Stimulated activated CD8-positive, alpha-beta memory T cell treated with anti-CD3 and anti-CD28 coated beads, Interleukin-7, amount 100 ng/mL, for 48 hours (primary cell): ENCODE measurements around the gene ARHGEF4.
"Not testable (repeated sequence)": the region's sequence is repeated elsewhere in the genome, so short reads cannot be mapped to it uniquely, and the experiment has no call there.

Source experiments
- DNase-seq, 2 donors: peaks; one replicate each; pipeline ENCODE4 v3.0.0-alpha.2; 2020; ENCODE audit warnings: low read depth in 1 of 2; ENCODE audit errors: extremely low read depth in 1 of 2

The ARHGEF4 gene

DNA sequence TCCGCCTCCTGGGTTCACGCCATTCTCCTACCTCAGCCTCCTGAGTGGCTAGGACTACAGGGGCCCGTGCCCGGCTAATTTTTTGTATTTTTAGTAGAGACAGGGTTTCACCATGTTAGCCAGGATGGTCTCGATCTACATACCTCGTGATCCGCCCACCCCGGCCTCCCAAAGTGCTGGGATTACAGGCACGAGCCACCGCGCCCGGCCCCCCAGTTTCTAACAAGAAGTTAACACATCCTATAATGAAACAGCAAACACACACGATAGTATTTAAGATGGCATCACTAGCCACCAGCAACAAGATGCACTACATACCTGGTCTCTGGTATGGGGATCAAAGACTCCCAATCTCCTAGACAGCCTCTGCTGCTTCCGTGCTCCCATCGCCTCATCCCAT lies 238.9 kb downstream of the ARHGEF4 start:
- not testable (repeated sequence) for DNase-seq

DNA sequence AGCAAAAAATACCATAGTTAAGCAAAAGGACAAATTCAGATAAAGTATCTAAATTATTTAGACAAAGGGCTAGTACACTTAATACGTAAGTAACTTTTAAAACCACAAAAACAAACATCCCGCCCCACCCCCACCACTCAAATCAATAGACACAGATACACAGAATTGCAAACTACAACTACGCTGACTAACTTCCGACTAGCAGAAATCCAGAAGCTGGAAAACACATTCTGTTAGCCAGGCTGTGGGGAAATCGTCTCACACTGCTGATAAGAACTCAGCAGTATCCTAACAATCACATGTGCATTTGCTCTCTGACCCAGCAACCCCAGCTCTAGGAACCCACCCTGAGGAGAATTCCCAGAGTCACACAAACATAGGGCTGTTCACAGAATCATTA lies 240.0 kb downstream of the ARHGEF4 start:
- DNase-seq, result no peak

GRCh38 chr2:131077182-131077846 lies 240.6 kb downstream of the ARHGEF4 start:
- DNase-seq, result no peak

- DNase-seq, result no peak
Measured at GRCh38 chr2:131077966-131078365, 241.3 kb downstream of the ARHGEF4 start.

- DNase-seq, result not testable (repeated sequence)
Measured at GRCh38 chr2:131079931-131080330, 243.2 kb downstream of the ARHGEF4 start.

GRCh38 chr2:131081190-131081589 lies 244.5 kb downstream of the ARHGEF4 start:
- DNase-seq, result no peak

GRCh38 chr2:131085646-131086045 lies 248.9 kb downstream of the ARHGEF4 start:
- no peak for DNase-seq

- peak in 1 of 2 donors; percentile 11 for DNase-seq
Measured at GRCh38 chr2:131092458-131093005, 255.8 kb downstream of the ARHGEF4 start.

DNA sequence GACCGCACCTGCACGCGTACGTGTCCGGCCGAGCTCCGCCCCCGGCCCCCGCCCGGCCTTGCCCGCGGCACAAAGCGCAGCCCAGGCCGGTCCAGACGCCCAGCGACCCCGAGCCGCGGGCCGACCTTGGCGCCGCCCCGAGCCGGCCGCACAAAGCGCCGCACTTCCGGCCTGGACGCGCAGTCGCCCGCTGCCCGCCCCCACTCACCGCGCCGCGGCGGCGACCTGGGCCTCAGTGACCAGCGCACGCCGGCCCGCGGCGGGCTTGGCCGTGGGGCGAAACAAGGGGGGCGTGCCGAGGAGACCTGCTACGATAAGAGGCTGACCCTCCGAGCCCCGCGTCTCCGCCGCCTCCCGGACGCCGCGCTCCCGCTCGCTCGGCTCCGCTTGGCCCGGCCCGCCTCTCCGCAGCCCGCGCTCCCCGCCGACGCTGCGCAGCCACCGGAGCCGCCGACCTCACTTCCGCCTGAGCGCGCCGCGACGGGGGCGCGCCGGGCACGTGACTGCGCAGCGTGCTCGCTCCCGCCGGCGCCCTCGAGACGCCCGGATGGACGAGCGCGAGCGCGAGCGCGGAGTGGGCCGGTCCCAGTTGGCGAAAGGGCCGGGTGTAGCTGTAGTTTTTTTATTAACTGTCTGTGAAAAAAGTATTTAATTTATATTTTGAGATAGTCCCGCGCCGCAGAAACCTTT lies 256.4 kb downstream of the ARHGEF4 start, which contains the start of gene FAM168B:
Gene FAM168B (minus strand): TSS at position 455 of the 690 bp plus-strand sequence. CDS start 10,814 bp downstream, outside the sequence.
- peak; percentile 70 to 76 for DNase-seq

- DNase-seq, result peak in 1 of 2 donors; percentile 53
Measured at GRCh38 chr2:131093696-131094462, 257.2 kb downstream of the ARHGEF4 start.

GRCh38 chr2:131094463-131095281 lies 258.0 kb downstream of the ARHGEF4 start:
- DNase-seq, result no peak
